IPS DF 19.7 (cell line): Measurements from ENCODE around the gene PTPRN2.

Source experiments
- DNase-seq: peaks from one replicate; pipeline ENCODE4 v3.0.0-alpha.2; 2013; ENCODE audit warnings: low read depth, low spot score

PTPRN2 gene

DNA sequence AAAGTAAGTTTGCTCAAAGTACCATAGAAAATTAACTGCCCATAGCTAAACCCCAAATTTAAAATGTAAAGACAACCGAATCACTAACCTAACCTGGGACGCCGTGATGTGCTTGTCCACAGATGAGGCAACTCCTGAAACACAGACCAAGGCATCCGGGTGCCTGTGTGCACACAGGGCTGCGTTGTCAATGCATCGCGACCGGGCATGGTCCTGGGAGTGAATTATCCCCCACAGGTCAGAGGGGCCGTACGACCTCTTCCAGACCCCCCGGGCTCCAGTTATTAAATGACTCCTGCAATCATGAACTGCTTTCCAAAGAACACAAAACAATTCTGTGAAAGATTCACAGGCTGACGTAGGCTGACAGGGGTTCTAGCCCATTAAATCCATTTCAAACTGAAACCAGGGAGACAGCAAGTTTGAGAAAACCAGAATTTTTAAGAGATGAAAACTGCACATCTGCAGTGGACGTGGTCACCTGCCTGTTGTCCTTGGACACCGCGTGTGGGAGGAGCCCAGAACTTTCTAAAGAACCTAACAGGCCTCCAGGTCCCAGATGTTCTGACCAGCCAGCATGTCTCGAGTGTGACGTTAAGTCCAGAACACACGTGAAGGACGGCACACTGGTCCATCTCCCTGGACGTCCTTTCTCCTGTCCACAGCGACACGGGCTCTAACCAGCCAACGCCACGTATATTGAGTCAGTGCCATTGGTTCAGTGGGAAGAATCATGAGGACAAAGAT is 953.0 kb downstream of the PTPRN2 start:
- DNase-seq: no peak

DNA sequence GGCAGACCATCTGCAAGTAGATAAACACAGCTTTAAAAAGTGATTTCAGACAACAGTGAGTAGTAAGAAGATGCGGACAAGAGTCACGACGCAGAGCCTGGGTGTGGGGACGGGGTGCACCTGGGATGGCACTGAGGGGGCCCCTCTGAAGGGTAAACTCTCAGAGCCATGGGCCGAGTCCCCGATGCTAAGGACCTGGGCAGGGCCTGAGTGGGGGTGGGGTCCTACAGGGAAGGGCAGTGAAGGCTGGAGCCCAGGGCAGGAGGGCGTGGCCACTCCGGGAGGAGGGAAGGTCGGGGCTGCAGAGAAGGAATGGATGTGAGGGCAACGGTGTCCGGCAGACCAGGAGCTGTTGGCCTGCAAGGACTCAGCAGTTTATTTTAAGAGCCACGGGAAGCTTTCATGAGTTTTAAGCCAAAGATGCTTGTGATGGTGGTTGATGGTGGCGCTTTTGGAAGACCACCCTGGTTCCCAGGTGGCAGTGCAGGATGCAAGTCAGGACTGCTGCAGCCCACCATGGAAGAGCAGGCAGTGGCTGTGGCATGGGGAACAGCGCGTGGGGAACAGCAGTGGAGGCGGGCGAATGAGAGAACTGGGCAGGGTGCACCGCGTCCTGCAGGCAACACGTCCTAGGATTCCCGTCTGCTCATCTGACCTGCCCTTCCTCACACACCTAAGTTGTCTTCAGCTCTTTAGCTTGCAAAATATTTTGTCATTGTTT is 954.0 kb downstream of the PTPRN2 start:
- no peak for DNase-seq

DNA sequence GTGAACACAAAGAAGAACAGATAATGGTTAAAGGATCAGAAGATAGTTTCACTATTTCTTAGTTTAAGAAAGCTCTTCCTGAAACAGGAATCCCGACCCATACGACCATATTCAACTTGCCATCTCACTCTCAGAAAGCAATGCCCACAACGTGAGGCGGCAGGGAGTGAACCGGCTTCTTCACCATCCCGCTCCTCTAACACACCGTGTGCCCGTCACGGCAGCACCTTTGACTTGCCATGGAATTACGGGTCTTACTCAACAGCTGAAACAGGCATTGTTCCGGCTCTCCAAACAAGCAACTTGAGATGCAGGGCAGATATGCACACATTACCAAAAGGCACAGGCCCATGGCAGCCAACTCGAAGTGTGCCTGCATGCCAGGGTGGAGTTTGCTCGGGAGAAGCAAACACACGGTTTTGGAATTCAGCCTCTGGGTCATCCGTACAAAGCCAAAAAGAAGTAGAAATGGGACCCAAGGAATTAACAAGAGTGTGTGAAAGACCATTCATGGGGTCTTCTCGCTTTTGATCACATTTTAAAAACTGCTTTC is 957.2 kb downstream of the PTPRN2 start:
- no peak for DNase-seq

DNA sequence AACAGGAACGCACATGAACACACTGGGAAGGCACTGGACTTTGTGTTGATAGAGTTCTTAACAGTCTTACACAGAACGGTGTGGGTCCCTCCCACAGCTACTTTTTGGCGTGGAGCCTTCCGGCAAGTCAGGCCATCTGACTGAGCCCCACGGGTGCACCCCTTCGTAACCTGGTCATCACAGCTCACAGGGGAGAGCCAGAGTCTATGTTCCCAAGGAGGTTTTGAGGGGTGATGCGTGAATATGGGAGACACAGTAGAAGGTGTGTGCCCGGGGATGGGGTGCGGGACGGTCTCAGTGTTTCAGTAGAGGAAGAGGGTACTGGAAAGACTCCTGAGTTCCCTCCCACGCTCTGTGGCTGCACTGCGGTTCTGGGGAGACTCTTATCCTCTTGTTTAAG is 959.2 kb downstream of the PTPRN2 start:
- DNase-seq: no peak

DNA sequence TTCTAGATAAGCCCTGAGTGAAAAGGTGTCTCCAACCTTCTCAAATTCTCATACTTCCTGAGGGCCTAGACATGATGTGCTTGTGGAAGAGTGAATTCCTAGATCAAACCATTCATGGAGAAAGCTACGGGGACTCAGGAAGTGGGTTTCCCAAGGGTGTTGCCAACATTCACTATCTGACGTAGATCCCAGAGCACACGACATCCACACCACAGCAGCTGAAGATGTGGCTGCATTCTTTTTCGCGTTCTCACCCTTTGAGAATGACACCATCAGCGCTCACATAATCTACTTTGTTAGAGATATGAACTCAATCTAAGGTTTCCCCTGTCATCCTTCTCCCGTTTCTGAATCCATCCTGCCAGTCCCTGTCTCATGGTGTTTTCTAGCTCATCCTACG is 960.0 kb downstream of the PTPRN2 start:
- no peak for DNase-seq

DNA sequence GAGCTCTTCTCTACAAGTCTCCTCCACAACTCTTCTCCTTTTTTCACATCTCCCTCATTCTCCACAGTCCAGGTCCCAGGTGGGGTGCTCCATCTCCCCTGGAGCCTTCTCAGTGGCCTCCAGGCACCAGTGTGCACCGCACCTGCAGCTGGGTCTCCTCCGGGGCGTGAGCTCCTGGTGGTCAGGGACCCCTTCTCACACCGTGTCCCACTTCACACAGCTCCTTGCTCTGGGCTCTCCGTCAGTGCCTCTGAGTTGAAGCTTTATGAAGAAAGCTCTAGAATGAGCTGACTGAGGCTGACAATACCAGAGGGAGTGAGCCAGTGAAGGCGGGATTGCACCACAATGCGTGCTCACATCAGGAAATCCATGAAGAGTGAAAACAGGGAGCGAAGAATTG is 960.6 kb downstream of the PTPRN2 start:
- DNase-seq: no peak

DNA sequence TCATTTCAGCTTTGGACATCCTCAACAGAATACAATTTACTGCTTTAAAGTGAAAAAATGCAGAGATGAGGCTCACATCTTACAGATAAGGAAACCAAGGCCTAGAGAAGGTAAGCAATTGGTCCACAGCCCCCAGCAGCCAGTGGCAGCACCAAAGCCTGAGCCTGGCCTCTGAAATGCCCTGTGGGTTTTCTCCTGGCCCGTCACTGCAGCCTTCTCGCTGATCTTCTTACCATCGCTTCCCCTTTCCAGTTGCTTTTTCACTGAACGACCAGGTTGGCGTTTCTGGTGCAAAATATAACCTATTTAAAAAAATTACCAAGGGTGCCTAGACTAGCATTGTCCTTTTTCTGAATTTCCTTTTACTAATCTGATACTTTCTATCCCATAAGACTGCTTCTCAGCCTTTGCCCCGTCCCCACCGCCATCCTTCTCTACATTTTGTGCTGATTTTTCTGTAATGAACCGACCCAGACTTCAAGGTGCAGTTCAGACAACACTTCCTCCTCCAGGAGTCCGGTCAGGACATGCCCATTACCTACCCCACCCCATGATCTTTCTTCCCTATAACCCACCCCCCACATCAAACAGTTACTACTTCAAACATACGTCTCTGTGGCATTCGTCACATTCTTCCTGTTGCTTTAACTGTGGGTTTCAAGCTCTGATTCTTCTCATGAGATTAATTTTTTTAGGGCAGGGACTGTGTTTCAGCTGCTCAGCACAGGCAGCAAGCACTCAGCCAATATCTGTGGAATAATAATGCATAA is 961.5 kb downstream of the PTPRN2 start:
- no peak for DNase-seq

DNA sequence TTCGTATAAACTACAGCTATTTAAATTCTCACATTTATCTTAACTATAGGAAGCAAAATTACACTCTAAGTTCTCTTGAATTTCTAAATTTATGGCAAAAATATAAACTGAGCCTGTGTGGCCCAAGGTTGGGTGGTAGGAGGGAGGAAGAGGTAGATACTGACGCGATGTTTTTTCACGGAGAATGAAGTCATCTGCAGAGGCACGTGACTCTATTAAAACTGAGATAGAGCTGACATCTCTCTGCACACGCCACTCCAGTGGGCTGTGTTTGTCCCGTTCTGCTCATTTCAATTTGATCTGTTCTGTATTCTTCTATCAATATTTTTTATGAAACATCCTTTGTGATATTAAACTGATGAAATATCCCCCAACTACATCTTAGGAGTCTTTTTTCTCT is 964.1 kb downstream of the PTPRN2 start:
- DNase-seq: no peak

DNA sequence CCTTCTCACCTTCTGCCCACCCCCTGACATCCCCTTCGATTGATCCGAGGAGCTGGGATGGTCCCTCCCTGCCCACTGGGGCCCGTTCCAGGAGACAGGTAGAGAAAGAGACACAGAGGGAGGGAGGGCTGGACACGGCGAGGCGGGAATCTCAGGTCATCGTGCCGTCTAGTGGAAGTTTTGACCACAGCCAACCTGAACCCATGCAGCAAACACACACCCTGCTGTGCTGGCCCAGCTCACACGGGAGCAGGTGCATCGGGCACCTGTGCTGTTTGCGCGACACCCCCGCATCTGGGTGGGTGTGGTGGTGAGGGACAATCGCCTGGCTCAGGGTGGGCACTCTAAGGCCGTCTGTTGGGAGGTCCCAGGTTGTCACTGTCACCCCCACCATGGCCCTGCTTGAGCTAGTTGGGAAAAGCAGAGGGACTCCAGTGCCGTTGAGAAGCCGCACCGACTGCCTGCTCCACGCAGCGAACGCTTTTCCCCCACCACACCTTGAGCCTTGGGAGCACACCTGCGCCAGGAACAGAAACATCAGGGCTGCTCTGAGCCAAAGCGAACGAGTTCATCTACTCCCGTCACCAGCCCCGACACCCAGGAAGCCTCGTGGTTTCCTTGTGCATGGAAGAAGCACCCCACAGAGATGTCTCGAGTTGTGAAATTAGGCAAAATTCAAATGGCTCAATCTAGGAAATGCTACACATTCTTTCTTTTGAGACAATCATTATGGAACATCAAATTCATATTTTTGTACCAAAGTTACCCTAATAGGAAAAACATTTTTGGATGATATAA is 965.0 kb downstream of the PTPRN2 start:
- no peak for DNase-seq

DNA sequence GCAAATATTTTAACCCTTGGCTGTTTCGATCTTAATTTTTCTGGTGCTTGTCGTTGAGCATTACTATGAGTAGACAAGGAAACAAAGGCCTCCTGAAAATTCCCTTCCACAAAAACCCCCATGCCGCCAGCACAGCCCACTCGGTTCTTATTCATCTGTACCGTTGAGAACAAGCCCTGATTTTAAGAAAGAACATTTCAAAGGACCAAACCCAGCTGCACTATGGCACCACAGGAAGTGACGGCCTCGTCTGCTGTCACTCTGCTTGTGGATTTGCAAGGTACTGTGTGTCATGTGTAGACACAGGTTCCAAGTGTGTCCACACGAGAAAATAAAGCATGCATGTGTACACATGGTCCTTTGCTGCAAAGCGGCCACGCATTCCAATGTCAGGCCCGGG is 965.6 kb downstream of the PTPRN2 start:
- DNase-seq: no peak

DNA sequence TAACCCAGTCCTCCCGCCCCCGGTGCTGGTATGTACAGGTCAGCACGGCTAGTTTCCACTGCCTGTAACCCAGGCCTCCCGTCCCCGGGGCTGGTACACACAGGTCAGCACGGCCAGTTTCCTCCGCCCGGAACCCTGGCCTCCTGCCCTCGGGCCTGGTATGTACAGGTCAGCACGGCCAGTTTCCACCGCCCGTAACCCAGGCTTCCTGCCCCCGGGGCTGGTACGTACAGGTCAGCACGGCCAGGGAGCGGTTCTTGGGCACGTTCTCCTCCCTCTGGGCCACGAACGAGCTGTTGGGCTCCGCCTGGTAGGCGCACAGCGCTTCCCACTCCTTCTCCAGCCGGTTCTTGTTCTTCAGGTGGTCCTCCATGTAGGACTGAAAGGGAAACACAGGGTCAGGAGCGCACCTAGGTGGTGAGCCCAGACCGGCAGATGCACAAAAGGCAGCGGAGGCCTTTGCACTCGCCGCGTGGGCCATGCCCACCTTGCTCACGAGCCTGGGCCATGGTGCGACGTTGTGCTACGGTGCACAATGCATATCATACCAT is 966.4 kb downstream of the PTPRN2 start:
- DNase-seq: no peak

DNA sequence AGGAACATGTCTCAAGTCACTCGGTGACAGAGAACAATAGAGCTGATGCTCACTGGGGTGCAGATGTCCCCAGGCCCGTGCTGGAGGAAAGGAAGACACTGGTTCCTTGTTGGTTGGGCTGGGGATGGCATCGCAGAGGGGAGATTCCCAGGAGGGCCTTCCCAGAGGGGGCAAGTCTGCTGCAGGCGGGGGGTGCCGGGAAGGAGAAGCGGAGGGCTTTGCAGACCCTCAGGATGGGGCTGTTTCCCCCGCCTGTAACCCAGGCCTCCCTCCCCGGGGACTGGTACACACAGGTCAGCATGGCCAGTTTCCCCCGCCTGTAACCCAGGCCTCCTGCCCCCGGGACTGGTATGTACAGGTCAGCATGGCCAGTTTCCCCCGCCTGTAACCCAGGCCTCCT is 967.0 kb downstream of the PTPRN2 start:
- DNase-seq: no peak

DNA sequence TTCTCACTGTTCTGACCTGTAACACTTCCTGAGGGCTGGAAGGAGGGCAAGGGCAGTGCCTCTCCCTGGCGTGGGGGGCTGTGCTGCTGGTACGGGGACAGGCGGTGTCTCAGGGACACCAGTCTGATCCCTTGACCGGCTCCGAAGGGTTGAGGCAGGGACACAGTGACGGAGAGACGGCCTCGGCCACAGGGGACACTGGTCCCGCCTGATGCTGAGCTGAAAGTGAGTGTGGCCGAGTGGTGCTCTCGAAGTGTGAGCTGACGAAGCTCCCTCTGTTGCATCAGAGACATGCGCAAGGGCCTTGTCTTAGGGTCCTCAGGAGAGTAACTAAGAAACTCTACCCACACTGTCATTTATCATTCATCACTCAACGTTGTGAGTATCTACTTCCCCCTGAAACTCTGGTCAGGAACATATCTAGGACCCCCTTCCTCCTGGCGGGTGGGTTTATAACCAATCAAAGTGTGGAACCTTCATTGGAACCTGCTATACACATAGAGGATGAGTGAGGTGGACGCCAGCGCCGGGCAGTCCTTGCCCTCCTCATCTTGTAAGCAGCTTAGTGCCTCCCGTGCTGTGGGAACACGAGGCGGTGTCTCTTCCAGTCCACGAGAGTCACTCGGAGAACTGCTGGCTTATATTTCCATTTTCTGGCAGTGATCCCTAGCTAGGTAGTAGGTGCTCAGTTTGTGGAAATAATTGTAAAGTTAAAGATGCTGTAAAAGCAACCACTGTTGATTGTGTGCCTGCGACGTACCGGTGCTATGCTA is 967.7 kb downstream of the PTPRN2 start:
- no peak for DNase-seq

DNA sequence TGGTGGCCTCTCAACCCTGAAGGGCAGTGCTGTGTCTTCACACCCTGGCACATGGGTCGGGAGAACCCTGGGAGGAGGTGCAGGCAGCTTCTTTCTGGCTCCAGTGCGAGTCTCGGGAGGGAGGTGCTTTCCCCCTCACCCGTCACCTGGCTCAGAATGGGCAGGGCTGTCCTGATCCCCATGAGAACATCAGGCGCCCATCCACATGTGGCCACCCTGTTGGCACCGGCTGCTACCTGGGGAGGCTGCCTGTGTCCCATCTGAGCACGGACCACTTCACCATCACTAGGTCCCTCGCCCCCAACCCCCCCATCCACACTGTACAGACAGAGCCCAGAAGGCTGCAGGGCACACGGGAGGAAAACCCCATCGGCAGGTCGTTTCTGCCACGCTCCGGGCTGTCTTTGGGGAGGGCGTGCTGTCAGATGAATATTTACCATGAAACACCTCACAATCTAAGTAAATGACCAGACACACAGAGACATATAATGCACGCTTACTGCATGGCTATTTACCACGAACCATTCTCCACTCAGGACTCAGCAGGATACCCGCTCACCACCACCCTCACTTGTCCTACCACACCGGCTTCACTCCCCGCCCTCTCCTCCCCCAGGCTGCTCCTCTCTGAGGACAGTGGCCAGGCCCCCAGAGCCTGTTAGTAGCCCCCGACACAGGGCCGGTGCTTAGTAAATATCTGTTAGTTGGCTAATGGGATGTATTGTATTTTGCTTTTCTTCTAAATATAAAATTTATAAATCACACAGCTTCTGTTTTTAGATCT is 968.6 kb downstream of the PTPRN2 start:
- no peak for DNase-seq

DNA sequence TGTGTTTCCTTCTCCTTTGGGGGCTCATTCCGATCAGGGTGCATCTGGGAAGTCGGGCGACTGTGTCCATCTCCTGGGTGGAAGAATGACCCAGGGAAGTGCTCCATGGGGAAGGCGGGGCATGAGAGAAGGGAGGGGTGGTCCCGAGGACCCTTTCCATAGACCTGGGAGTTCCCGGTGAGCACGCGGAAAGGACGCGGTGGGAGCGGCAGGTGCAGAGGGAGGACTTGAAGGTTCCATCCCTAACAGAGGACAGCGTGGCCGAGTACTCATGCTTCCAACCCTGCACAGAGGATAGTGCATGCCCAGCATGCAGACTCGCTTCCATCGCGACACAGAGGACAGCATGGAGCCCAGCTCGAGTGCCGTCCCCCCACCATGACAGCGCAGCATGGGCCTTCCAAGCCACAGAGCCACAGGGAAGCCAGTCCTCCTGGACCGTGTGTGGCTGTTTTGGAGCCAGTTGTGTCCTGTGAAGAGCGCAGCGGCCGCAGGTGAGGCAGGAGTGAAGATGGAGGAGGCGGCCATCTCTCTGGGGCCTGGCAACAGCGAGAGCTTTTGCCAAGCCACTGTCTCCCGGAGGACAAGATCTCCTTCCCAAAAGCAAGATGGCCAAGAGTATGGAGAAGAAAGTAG is 969.4 kb downstream of the PTPRN2 start:
- DNase-seq: no peak

DNA sequence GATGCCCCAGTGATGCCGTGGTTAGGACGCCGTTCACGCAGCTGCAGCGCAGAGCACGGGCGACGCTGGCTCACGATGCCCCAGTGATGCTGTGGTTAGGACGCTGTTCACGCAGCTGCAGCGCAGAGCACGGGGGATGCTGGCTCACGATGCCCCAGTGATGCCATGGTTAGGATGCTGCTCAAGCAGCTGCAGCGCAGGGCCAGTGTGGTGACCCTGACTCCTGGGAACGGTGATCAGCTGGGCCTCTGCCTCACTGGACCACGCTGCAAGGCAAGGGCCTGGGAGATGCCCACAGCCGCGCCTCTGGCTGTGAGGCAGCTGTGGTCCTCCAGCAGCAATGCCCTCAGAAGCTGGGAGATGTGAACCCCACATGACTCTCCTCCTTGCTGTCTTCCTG is 970.2 kb downstream of the PTPRN2 start:
- no peak for DNase-seq

DNA sequence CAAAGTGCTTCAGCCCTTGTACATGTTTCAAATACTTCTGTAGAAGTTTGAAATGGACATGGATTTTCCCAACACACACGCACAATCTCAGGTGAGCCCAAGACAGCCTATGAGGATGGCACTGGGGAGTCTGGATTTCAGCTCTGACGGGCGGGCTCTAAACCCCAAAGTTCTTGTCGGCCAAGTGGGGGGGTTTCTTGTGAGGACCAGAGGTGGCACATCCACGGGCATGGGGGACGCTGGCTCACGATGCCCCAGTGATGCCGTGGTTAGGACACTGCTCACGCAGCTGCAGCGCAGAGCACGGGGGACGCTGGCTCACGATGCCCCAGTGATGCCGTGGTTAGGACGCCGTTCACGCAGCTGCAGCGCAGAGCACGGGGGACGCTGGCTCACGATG is 970.7 kb downstream of the PTPRN2 start:
- no peak for DNase-seq

DNA sequence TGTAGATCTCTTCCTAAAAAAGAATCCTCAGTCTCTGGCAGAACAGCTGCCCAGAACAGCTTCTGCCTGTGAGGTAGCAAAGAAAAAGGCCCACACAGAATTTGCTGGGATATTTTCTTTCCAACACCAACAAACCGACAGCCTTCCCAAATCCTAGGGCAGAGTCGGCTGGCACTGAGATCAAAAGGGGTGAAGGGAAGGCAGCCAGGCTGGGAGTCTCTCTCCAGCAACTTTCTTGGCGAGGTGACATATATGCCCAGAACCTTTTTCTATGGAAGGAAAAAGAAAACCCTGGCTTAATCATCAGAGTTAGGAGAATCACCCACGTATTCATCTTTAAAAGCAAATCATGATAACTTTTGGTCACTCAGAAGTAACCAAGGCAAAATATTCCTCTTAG is 971.2 kb downstream of the PTPRN2 start:
- DNase-seq: no peak

DNA sequence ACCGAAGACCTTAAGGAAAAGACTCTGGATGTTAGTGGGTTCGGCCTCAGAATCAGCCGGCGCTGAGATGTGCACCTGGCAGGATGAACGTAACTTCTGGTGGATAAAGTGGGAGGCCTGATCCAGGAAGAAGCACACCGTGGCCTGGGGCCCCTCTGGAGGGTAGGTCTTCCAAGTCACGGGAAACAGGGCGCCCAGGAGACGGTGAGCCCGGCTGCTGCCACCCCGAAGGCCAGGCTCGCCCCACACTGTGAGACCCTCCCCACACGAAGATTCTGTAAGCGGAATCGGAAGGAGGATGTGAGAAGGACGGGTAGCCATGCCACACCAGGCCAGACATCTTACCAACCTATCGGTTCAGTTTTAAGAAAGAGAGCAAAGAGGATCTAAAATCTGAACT is 971.8 kb downstream of the PTPRN2 start:
- no peak for DNase-seq
